Jurkat, Clone E6-1 (cell line): ENCODE measurements around the gene MCM3AP.
"Not testable (repeated sequence)": the region's sequence is repeated elsewhere in the genome, so short reads cannot be mapped to it uniquely, and the experiment has no call there.

Experiments used
- DNase-seq: peaks from one replicate; pipeline ENCODE4 v3.0.0-alpha.2; 2011; ENCODE audit warnings: low read depth, low spot score
- H3K4me3 ChIP-seq: 2 replicates; pipeline ENCODE4 v1.5.1; 2011; ENCODE audit warnings: mild to moderate bottlenecking, low read length, control low read depth, moderate library complexity

MCM3AP gene

DNA sequence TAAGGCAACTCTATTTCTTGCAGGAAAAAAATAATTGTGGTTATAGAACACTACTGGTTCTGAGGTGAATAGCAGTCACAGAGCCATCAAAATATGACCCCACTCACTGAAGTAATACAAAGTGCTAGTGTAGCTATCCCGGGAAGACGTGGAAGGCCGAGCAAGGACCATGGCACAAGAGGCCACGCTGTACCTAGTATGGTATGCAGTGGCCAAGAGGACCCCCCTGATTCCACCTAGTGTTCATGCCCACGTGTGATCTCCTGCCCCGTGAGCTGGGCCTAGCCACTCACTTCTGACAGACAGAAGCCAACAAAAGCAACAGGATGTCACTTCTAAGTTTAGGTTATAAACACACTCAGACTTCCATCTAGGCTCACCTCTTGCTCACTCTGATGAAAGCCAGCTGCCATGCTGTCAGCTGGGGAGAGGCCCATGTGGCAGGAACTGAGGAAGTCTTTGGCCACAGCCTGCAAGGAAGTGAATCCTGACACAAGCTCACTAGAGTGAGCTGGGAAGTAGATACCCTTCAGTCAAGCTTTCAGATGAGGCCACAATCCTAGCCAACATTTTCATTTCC, 35.2 kb downstream of the MCM3AP start:
- peak; percentile 43 for DNase-seq
- H3K4me3 ChIP-seq: no peak overlapping the region

DNA sequence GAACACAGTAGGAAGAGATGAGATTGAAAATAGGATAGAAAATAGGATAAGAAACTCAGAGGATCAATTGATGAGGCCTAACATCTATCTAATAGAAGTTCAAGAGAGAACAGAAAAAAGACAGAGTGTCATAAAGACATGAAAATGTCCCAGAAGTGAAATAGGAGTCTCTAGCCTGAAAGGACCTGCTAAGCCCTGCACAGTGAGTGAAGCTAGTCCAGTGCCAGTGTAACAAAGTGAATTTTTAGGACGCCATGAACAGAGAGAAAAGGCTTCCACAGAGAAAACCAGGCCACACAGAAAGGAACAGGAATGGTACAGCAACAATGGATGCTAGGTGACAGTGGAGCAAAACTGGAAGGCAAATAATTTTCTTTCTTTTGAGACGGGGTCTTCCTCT, 36.6 kb downstream of the MCM3AP start:
- no peak for DNase-seq
- no peak overlapping the region for H3K4me3 ChIP-seq

DNA sequence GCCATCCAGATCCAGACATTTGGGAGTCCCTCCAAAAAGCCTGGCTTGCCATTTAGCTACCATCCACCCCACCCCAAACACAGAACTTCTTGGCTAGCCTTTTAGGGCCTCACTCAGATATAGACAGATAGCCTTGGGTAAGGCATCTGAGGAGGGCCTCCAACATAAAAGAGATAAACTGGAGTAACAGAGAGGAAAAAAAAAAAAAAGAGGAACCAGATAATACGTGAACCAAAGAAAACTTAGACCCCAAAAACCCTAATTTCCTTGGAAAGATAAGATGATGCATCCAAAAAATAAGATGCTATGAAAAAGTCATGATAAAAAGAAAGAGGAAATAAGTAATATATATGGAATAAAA, 37.0 kb downstream of the MCM3AP start:
- no peak for DNase-seq
- H3K4me3 ChIP-seq: no peak overlapping the region

DNA sequence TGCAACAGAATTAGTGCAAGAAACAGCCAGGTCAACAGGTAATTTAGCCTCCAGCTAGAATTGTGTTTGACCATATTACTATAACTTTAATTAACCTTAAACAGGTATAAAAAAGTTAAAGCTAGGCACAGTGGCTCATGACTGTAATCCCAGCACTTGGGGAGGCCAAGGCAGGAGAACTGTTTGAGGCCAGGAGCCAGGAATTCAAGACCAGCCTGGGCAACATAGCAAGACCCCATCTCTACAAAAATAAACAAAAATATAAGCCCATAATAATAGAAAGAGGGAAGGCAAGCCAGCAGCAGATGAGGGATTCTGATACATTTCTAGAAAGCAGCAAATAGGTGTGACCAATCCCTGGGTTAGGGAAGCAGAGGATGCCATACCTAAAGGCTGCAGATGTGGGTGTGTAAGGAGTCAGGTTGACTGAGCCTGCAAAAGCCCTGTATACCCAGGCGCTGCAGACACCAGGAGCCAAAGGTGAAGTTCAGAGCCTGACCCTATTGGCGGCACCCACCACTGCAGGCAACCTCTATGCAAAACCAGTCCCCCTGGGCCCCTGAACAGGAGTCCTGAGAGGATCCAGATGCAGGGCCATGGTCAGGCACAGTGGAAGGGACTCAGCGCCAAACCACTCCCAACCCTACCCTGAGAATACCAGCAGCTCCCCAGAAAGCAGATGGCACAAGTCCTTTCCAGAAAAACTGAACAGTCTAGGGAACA, 37.6 kb downstream of the MCM3AP start:
- DNase-seq: no peak
- H3K4me3 ChIP-seq: no peak overlapping the region

DNA sequence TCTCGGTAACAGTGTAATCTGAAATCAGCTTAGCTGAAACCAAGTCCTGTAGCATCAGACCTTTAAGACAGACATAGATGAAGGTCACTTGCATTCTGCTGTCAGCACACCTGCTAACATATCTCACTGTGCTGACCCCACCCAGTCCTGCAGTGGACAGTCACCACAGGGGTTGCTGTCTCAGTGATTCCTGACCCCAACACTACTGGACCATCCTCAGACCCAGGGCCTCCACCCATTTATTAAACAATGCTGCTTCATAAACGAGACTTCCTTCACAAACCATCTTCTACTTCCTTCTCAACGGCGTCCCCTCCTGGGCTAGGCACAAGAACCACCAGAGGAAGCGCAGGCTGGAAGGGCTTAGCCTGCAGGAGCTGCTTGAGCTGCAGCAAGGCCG, 39.1 kb downstream of the MCM3AP start:
- DNase-seq: no peak

DNA sequence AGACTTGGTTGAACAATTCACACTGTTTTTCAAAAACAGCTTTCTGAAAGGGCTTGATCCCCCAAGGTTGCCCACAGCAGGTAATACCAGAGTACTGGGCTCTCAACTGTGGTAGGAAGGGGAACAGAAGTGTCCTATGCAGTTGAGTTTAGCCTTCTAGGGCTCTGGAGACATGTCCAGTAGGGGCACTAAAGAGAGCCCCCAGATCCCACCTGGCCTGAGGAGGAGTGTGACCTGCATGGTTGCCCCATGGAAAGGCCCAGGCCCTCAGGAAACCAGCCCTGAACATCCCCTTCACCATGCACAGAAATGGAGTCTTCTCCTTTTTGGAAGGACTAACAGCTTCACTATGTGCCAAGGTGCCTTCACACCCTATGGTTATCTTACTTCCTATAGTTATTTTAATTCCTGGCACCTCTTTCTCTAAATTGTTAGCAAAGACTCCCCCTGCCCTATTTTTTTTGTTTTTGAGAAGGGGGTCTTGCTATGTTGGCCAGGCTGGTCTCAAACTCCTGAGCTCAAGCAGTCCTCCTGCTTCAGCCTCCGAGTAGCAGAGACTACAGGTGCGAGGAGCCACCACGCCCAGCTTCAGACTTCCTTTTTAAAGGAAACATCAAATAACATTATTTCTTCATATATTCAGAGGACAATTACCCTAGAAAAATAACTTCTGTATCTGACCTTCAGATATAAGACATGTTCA, 40.0 kb downstream of the MCM3AP start:
- no peak overlapping the region for H3K4me3 ChIP-seq
- no peak for DNase-seq

More for the DNA sequence above, 39.1 kb downstream of the MCM3AP start:
- no peak overlapping the region for H3K4me3 ChIP-seq

DNA sequence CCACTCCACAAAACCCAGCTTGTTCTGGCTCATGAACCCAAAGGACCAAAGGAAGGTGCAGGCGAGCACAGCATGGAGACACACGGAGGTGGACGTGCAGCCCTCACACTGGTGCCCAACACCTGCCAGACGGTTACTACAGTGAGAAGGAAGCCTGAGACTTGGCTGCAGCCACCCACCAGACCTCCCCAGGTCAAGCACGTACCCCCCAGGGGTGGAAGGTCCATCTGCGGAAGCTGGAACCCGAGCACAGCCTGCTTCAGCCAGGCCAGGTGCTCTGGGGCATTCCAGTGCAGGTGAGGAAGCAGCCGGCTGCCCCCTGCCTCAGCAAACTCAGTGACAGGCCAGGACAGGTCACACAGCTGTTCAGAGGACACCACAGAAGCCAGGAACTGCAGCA, 40.8 kb downstream of the MCM3AP start:
- no peak overlapping the region for H3K4me3 ChIP-seq
- no peak for DNase-seq

DNA sequence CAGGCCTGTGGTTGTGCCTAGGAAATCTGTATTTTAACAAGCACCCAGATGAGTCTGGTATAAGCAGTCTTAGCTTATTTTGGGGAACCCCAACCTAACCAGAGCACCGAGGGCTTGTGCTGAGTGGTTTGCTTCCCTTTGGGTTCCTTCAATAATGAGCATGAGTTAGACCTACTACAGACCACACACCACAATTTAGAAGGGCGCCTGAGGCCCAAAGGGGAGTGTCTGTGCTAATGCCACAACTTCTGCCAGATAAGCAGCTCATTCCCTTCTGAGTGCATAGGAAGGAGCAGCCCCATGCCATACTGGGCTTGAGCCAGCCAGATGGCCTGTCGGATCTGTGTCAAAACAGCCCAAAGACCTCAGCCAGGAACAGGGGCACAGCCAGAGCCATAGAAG, 41.5 kb downstream of the MCM3AP start:
- DNase-seq: no peak
- no peak overlapping the region for H3K4me3 ChIP-seq

DNA sequence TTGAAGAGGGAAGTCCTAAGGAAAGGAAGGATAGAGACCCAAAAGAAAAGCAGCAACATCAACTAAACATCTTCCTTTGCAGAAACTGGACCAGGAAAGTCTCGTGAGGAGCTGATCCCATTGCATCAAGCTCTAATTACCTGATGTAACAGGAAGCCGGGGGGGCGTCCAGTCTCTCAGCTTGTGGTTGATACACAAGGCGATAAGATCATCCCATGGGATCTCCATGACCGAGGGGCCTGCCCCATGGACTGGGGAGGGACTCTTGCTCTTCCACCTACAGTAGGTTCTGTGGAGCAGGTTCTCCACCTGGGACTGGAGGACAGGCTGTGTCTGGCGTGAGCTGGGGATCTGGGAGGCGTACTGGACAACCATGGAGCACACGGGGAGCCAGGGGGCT, 42.1 kb downstream of the MCM3AP start:
- no peak overlapping the region for H3K4me3 ChIP-seq
- DNase-seq: no peak

DNA sequence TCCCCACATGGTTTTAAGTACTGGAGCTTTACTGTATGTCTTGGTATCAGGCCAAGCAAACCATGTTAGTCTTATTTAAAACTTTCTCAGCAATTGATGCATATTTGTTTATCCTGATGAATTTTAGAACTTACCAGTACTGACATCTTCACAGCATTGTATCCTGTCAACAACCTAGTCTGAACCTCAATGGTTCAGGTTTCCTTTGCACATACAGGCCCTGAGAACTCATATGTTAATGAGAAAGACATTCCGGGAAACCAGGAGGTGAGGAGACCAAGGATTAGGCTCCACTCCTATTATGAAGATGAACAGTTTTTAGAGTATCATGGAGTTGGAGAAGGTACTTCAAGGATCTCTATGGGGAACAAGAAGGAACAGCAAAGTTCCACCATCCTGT, 43.8 kb downstream of the MCM3AP start:
- not testable (repeated sequence) for H3K4me3 ChIP-seq, DNase-seq

DNA sequence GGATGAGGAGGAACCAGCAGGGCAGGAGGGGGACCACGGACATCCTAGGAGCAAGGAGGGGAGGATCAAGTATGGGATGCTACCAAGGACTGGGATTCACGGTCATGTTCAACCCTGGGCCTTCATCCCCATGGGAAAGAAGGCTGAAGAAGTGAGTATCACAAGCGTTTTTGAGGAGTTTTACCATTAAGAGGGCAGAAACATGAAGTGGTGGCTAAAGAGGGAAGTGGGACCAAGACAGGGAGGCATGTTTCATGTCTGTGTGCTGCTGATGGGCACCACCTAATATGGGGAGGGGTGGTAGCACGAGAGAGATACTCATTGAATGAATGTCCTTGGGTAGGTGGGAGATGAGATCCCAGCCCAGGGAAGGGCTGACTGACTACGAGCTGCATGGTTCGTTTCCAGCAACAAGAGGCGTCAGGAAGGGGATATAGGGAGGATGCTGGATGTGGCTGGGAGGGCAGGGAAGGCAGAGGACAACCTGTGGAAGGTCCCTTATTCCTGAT, 45.5 kb downstream of the MCM3AP start:
- H3K4me3 ChIP-seq: no peak overlapping the region

DNA sequence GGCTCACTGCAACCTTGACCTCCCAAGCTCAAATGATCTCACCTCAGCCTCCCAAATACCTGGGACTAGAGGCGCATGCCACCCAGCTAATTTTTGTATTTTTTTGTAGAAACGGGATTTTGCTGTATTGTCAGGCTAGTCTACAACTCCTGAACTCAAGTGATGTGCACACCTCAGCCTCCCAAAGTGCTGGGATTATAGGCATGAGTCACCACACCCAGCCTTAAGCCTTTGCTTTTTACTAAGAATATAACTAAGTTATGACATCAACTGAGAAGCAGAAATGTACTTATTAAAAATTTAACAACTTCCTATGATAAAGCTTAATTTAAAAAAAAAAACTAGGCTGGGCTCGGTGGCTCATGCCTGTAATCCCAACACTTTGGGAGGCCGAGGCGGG, 47.9 kb downstream of the MCM3AP start:
- H3K4me3 ChIP-seq: no peak overlapping the region
- DNase-seq: no peak

More for the DNA sequence above, 45.5 kb downstream of the MCM3AP start:
- no peak for DNase-seq

DNA sequence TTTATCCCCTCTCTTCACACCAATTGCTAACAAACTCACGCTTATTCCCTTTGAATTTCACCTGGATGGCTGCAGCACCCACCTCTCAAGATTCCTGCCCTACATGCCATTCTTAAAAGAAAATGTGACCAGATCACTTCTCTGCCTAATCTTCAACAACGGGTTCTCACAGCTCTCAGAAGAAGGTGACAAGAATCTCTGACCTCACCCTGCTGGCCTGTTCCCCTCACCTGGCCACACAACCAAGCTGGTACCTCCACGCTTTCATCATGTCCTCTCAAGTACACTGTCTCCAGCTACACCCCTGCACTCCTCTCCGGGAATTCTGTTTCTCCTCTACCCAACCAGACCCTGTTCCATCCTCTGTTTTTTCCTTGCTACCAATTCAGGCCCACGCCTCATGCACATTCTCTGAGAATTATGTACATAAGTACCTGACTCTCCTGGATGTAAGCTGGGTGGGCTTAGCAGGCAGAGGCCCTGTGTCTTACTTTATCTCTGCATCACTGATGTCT, 50.9 kb downstream of the MCM3AP start:
- no peak for DNase-seq

DNA sequence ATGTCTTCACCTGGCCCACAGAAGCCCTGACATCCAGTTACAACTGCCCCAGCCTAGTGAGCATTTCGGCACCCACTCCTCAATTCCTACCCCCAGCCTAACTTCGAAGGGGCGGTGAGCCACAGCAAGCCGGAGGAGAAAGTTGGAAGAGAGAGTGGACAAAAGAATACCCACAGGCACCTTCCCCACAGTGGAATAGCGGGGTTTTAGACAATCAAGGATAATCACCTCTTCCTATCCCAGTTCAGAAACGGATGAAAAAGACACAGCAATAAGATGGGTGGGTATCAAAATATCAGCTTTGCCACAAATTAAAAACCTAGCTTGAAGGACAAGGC, 55.5 kb downstream of the MCM3AP start:
- peak overlapping the region; percentile 69 for H3K4me3 ChIP-seq
- DNase-seq: no peak

More for the DNA sequence above, 50.9 kb downstream of the MCM3AP start:
- H3K4me3 ChIP-seq: no peak overlapping the region

DNA sequence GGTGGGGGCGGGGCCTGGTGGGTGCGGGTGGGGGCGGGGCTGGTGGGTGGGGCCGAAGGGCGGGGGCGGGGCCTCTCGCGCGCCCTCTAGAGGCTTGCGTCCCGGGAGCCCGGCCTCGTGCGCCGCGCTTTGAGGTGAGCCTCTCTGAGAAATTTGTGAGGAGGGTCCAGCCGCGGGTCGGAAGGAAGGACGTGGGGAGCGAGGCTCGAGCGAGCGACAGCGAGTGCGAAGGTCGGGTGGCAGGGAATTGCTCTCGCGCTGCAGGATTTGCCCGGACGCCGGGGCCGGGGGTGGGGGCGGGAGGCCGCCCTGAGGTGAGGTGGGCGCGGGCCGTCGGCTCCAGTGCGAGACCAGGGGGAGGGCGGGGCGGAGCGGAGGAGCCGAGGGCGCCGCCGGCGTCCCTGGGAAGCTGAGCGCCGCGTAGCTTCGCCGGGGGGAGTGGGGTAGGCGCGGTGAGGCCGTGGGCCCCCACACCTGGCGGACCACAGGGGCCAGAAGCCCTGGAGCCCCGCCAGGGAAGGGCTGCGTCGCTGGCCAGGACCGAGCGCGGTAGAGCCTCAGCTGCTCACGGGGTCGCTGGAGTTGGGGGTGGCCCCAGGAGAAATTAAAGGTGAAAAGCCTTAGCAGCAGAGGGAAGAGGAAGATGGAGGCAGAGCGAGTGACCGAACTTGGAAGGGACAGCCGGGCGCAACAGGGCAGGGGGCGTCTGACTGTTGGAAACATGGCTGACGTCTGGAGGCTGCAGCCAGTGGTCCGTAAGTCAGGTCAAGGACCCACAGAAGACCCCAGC, 56.1 kb downstream of the MCM3AP start:
- DNase-seq: no peak
- H3K4me3 ChIP-seq: peak overlapping the region; percentile 69

DNA sequence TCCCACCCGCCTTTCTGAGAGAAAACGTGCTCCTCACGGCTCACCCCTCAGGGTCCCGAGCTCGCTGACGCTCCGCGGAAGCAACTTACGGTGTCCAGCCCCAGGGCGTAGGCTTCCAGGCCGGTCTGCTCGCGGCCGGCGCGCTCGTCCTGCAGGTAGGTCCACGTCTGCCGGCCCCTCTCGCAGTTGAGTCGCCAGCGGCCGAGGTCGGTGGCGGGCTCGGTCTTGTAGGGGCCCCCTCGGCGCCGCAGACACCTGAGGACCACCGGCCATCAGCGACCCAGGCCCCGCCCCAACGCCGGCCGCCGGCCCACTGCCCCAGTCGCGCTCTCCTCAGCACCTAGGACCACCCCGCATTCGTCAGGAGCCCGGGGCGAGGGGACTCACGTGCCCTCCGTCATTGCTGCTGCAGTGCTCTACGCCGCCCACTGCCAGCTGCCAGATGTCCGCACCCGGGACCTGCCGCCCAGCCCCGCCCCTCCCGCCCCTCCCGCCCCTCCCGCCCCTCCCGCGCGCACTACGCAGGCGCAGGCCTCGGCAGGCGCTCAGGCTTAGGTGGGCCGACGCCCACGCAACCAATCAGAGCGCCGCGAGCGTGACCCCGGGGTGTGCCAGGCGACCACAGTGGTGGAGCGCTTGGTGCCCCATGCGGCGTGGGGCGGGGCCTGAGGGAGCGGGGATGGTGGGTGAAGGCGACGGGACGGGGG, 56.9 kb downstream of the MCM3AP start, which contains the start of gene LSS:
LSS (minus strand) TSS at position 430 of the 707 bp plus-strand sequence; CDS start at position 401, 29 bp downstream.
- H3K4me3 ChIP-seq: peak within 1 kb of the TSS; percentile 80
- peak; percentile 97 for DNase-seq

DNA sequence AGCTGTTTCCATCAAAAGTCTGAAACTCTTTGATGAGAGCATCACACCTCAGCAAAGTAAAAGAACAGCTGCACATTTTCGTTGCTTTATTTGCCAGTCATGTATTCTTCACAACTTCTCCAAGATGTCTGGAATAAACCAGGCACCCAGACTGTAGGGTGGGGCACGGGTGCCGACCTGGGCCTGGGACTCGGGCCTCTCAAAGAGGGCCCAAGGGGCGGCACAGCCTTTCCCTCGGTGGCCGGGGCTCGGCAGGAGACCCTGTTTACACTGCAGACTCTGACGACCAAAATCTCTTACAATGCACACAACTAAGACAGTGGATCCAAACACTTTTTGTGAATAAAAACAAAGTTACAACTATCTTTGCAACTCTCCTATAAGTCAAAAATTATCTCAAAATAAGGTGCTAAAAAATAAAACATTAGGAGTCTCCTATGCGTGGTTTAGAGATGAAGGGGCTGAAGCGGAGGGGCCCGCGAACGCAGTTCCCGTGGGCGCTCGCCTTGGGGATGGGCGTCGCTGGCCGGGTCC, 57.5 kb downstream of the MCM3AP start:
- DNase-seq: no peak

DNA sequence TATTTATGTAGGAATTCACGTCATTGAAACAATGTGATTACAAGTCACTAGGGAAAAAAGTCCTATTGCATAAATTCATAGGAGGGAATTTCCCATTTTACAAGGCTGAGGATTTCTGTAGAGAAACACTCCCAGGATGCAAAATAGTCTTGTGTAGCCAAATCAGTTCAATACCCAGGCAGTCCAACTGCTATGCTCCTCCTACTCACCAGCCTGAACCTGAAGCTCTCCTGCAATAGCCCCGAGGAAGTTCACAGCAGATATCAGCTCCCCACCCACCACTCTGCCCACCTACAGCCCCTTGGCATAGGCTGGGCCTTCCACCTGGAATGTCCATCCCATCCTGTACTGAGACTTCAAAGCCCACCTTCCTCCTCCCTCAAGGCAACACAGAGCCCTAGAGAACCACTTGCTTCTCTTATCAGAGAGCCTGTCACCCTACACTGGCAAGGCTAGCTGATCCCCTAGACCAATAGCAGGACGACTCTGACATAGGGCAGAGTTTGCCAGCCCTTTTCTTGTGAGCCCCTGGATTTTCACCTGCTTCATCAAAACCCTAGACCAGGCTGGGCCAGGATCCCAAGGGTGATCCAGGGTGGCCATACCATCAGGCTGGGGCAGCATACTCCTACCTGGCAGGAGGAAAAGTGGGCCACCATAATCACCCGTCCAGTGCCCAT, 58.4 kb downstream of the MCM3AP start:
- H3K4me3 ChIP-seq: peak overlapping the region; percentile 80
- DNase-seq: no peak

More for the DNA sequence above, 57.5 kb downstream of the MCM3AP start:
- peak overlapping the region; percentile 80 for H3K4me3 ChIP-seq
